DOHH2 (cell line): Measurements from ENCODE around the gene EPS8.

Source experiments
- H3F3A ChIP-seq: fragments of 200-600 bp; sonication (generic), shearing (Covaris generic); 2 replicates; pipeline ENCODE4 v1.6.0; 2016; ENCODE audit warnings: antibody characterized with exemption, mild to moderate bottlenecking; ENCODE audit not compliant: control insufficient read depth, insufficient read depth
- H3K27ac ChIP-seq: fragments of 200-600 bp; sonication (generic); 2 replicates; pipeline ENCODE4 v1.5.1; 2014; ENCODE audit warnings: low read depth, mild to moderate bottlenecking, low read length, moderate library complexity
- H3K27me3 ChIP-seq: fragments of 200-600 bp; sonication (generic); 2 replicates; pipeline ENCODE4 v1.6.1; 2014; ENCODE audit warnings: mild to moderate bottlenecking, low read length, mixed read lengths; ENCODE audit not compliant: control insufficient read depth
- H3K36me3 ChIP-seq: fragments of 200-600 bp; sonication (generic); 2 replicates; pipeline ENCODE4 v1.6.1; 2014; ENCODE audit warnings: mild to moderate bottlenecking, low read length, moderate library complexity, mixed read lengths; ENCODE audit not compliant: control insufficient read depth
- H3K4me1 ChIP-seq: fragments of 200-600 bp; sonication (generic); 2 replicates; pipeline ENCODE4 v1.6.1; 2014; ENCODE audit warnings: mild to moderate bottlenecking, low read length, mixed read lengths; ENCODE audit not compliant: control insufficient read depth
- H3K4me2 ChIP-seq: fragments of 200-600 bp; sonication (generic); 2 replicates; pipeline ENCODE4 v1.6.0; 2014; ENCODE audit warnings: mild to moderate bottlenecking, low read length, moderate library complexity
- H3K4me3 ChIP-seq: fragments of 200-600 bp; sonication (generic); 2 replicates; pipeline ENCODE4 v1.5.1; 2014; ENCODE audit warnings: mild to moderate bottlenecking, low read length, mixed read lengths
- H3K79me2 ChIP-seq: fragments of 200-600 bp; sonication (generic); 2 replicates; pipeline ENCODE4 v1.6.1; 2014; ENCODE audit warnings: mild to moderate bottlenecking, low read length, mixed read lengths; ENCODE audit not compliant: control insufficient read depth
- H3K9me2 ChIP-seq: fragments of 200-600 bp; sonication (generic); replicated peaks from 2 replicates; pipeline ENCODE4 v1.6.1; 2014; ENCODE audit warnings: mild to moderate bottlenecking, low read length, mixed read lengths; ENCODE audit not compliant: control insufficient read depth
- H3K9me3 ChIP-seq: fragments of 200-600 bp; sonication (generic); 2 replicates; pipeline ENCODE4 v1.6.1; 2014; ENCODE audit warnings: antibody characterized with exemption, low read length, mixed read lengths; ENCODE audit not compliant: control insufficient read depth, insufficient read depth
- H4K20me1 ChIP-seq: fragments of 200-600 bp; sonication (generic); 2 replicates; pipeline ENCODE4 v1.6.0; 2014; ENCODE audit warnings: low read depth, mild to moderate bottlenecking, antibody characterized with exemption, low read length, moderate library complexity; ENCODE audit not compliant: control insufficient read depth, insufficient read depth
- EZH2phosphoT487 ChIP-seq: fragments of 200-600 bp; sonication (generic); IDR thresholded peaks from 2 replicates; pipeline ENCODE4 v1.6.1; 2017; ENCODE audit warnings: borderline replicate concordance, mild to moderate bottlenecking, antibody characterized with exemption, low read length, moderate library complexity, mixed read lengths
- TF ChIP-seq, protein P1 (sequence below): fragments of 200-600 bp; sonication (generic); IDR thresholded peaks from one replicate; pipeline ENCODE4 v1.5.1; 2014; ENCODE audit warnings: antibody characterized with exemption, mild to moderate bottlenecking, low read depth, low read length; ENCODE audit not compliant: poor library complexity, severe bottlenecking

Gene EPS8

DNA sequence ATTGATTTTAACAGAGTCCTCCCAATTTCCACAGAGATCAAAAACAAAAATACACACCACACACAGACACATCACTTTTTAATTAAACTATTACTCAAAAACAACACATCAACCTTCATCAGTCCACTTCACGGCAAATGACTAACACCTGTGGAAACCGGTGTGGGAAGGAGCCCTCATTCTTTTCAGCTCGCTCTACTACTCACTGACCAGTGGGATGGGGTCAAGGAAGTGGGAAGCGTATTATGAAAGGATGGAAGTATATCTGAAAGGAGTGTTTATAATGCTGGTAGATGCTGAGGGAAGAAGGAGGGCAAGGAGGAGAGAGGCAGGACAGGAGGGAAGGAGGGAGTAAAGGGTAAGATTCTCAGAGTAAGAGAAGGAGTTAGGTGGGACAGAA lies 156.5 kb downstream of the EPS8 start:
- H3K36me3 ChIP-seq = no peaks in the 10 kb centered on the region
- H3K4me2 ChIP-seq = no peak overlapping the region
- H3K27ac ChIP-seq = no peak overlapping the region
- H3K4me3 ChIP-seq = no peak overlapping the region
- no peaks in the 10 kb centered on the region for H3K79me2 ChIP-seq
- no peaks in the 10 kb centered on the region for H3K9me2 ChIP-seq
- H3K9me3 ChIP-seq = no peaks in the 10 kb centered on the region
- H3K27me3 ChIP-seq = 0 out of 2 replicates have a peak, but pooled peaks cover under 1% of the 10 kb centered on the region
- no peaks in the 10 kb centered on the region; the same call in 1 of the 2 replicates for H4K20me1 ChIP-seq
- no peaks in the 10 kb centered on the region for H3K4me1 ChIP-seq
- no peaks in the 10 kb centered on the region for H3F3A ChIP-seq
- no peak for TF ChIP-seq EZH2phosphoT487
- TF ChIP-seq, protein P1, sequence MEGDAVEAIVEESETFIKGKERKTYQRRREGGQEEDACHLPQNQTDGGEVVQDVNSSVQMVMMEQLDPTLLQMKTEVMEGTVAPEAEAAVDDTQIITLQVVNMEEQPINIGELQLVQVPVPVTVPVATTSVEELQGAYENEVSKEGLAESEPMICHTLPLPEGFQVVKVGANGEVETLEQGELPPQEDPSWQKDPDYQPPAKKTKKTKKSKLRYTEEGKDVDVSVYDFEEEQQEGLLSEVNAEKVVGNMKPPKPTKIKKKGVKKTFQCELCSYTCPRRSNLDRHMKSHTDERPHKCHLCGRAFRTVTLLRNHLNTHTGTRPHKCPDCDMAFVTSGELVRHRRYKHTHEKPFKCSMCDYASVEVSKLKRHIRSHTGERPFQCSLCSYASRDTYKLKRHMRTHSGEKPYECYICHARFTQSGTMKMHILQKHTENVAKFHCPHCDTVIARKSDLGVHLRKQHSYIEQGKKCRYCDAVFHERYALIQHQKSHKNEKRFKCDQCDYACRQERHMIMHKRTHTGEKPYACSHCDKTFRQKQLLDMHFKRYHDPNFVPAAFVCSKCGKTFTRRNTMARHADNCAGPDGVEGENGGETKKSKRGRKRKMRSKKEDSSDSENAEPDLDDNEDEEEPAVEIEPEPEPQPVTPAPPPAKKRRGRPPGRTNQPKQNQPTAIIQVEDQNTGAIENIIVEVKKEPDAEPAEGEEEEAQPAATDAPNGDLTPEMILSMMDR = no peak

DNA sequence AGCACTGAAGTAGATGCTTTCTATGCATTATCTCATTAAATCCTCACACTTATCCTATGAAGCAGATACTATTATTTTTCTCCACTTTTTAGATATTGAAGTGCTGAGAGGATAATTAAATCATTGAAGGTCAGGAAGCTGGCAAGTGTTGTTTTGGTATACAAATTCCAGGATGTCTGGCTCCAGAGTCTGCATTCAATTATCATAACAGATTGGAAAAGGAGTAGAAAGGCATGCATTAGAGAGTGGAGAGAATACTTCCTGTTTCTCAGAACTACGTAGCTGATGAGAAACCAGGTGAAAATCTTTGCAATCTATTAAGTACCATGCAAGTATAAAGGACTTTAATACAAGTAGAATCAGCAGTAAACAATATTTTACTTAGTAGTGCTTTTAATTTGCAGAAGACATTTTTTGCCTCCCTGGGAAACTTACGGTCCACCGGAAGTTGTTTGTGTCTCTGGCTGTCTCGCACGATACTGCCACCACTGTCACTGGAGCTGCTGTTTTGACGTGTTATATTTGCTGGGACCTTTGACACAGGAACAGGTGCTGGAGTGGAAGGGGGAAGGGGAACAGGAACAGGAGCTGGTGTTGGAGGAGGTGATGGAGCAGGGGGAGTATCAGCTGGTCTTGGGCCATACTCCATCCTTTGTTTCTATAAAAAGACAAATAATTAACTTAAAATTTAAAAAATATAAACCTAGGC lies 158.0 kb downstream of the EPS8 start:
- Histone ChIP-seq H4K20me1 (no peaks in the 10 kb centered on the region; the same call in 1 of the 2 replicates), H3K79me2 (no peaks in the 10 kb centered on the region), H3K9me2 (no peaks in the 10 kb centered on the region), H3K4me1 (no peaks in the 10 kb centered on the region), H3K9me3 (no peaks in the 10 kb centered on the region), H3K4me3 (no peak overlapping the region), H3K27ac (no peak overlapping the region), H3F3A (no peaks in the 10 kb centered on the region), H3K36me3 (no peaks in the 10 kb centered on the region), H3K4me2 (no peak overlapping the region), H3K27me3 (no peaks in the 10 kb centered on the region)
- TF ChIP-seq, protein P1 = no peak
- no peak for TF ChIP-seq EZH2phosphoT487

DNA sequence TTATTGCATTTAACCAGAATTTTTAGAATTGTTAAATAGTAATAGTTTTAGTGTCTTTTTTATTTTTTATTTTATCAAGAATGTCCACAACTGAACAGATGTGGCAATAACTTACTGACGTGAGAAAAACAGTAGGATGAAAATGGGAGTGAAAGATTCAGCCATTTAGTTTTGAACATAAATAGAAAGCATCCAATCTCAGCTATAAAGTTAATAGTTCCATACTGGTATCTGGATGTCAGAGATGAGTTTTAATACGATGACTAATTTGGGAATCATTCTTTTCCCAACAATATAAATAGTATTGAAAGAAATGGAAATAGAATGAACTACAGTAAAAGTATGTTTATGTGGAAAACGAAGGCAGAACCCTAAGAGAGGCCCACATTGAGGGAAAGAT lies 159.4 kb downstream of the EPS8 start:
- no peak overlapping the region for H3K27ac ChIP-seq
- no peak overlapping the region for H3K4me3 ChIP-seq
- no peaks in the 10 kb centered on the region for H3F3A ChIP-seq

More for the DNA sequence above, 159.4 kb downstream of the EPS8 start:
- H3K79me2 ChIP-seq = no peaks in the 10 kb centered on the region
- TF ChIP-seq EZH2phosphoT487 = no peak
- TF ChIP-seq, protein P1 = no peak
- no peaks in the 10 kb centered on the region for H3K9me3 ChIP-seq
- no peaks in the 10 kb centered on the region for H3K9me2 ChIP-seq
- no peaks in the 10 kb centered on the region for H3K4me1 ChIP-seq
- H3K4me2 ChIP-seq = no peak overlapping the region
- no peaks in the 10 kb centered on the region for H3K36me3 ChIP-seq
- no peaks in the 10 kb centered on the region for H3K27me3 ChIP-seq
- no peaks in the 10 kb centered on the region for H4K20me1 ChIP-seq
